Measurements from ENCODE around the gene KLHDC7A. TPM values are rescaled to one million over a fixed set of nuclear protein-coding genes. Genes with fewer than 3 reads are reported as not detected.

Gene KLHDC7A
- total RNA-seq, 1 donor from 2014 or later: not detected

DNA sequence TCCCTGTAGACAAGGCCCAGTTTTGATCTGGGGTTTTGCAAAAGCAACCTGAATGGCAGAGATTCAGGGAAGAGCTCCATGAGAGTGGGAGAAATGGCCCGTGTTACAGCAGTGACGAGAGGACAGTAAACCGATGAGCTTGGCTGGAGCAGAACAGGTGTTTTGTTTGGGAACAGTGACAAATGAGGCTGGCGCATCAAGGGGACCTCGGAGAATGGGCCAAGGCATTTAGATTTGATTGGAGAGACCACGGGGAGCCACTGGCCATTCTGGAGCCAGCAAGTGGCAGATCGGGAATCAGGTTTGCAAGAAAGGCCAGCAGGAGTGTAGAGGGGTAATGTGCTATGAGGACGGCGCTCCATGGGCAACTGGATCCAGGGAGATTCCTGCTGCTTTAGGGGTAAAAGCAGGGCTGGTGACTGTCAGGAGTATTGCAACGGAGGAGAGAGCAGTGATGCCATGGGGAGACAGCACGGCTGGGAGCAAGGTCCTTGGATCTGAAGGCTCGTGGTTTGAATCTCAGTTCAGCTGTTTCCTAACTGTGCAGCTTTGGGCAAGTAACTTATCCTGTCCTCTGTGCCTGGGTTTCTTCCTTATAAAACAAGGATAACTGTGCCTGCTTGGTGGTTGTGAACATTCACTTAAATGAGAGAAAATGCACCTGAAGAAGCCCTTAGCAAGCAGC lies 9.9 kb upstream of the KLHDC7A start:
- DNase-seq (ENCODE audit: extremely low read depth, low read depth, low spot score): no peak

- no peak for DNase-seq (ENCODE audit: extremely low read depth, low read depth, low spot score)
Measured at GRCh38 chr1:18473195-18473815, 7.4 kb upstream of the KLHDC7A start.

- no peak for DNase-seq (ENCODE audit: extremely low read depth, low read depth, low spot score)
Measured at GRCh38 chr1:18474559-18475175, 6.1 kb upstream of the KLHDC7A start.

GRCh38 chr1:18475234-18475905 lies 5.4 kb upstream of the KLHDC7A start:
- no peak for DNase-seq (ENCODE audit: extremely low read depth, low read depth, low spot score)

DNA sequence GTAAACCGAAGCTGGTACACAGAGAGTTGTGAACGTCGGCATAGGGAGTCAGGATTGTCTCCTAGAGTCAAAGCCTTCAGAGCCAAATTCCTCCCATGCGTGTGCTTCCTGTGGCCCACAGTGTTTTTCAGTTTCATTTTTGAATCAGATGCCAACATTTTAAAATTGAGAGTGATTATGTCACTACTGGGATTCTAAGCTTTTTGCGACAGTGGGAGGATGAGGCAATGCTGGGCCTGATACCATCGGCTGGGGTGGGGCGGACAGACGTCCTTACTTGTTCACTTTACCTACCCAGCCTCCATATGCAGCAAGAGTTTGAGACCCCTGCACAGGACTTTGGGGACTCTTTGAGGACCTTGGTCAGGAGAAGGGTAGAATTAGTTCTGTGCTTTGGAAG lies 1.3 kb upstream of the KLHDC7A start:
- no peak for DNase-seq (ENCODE audit: extremely low read depth, low read depth, low spot score)

- DNase-seq (ENCODE audit: extremely low read depth, low read depth, low spot score): no peak
Measured at GRCh38 chr1:18481190-18481920, 625 bp downstream of the KLHDC7A start.

DNA sequence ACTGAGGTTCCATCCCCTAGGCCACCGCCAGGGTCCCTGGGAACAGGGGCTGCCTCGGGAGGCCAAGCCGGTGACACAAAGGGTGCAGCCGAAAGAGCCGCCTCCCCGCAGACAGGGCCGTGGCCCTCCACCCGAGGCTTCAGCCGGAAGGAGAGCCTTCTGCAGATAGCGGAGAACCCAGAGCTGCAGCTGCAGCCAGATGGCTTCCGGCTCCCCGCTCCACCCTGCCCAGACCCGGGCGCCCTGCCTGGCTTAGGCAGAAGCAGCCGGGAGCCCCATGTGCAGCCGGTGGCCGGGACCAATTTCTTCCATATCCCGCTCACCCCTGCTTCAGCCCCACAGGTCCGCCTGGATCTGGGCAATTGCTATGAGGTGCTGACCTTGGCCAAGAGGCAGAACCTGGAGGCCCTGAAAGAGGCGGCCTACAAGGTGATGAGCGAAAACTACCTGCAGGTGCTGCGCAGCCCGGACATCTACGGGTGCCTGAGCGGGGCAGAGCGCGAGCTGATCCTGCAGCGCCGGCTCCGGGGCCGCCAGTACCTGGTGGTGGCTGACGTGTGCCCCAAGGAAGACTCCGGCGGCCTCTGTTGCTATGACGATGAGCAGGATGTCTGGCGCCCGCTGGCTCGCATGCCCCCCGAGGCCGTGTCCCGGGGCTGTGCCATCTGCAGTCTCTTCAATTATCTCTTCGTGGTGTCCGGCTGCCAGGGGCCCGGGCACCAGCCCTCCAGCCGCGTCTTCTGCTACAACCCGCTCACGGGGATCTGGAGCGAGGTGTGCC lies 1.4 kb downstream of the KLHDC7A start:
- DNase-seq (ENCODE audit: extremely low read depth, low read depth, low spot score): no peak

GRCh38 chr1:18482721-18483425 lies 2.1 kb downstream of the KLHDC7A start:
- DNase-seq (ENCODE audit: extremely low read depth, low read depth, low spot score): no peak

GRCh38 chr1:18484276-18484675 lies 3.5 kb downstream of the KLHDC7A start:
- no peak for DNase-seq (ENCODE audit: extremely low read depth, low read depth, low spot score)

DNA sequence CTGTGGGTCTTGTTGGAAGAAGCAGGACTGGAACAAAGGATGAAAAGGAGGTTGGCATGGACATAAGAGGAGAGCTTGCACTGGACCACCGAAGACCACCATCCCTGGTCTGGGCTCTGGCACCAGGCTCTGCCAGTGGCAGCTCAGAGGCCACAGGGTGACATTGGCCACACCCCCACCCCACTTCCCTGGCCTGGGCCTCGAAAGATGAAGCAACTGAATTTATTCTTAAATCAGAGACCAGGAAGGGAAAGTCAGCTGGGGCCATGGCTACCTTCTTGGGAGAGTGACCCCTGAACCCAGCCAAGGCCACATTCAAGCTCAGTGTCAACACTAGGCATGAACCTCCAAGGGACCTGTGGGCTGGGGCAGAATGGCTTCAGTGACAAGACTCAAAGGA lies 4.0 kb downstream of the KLHDC7A start:
- DNase-seq (ENCODE audit: extremely low read depth, low read depth, low spot score): no peak

DNA sequence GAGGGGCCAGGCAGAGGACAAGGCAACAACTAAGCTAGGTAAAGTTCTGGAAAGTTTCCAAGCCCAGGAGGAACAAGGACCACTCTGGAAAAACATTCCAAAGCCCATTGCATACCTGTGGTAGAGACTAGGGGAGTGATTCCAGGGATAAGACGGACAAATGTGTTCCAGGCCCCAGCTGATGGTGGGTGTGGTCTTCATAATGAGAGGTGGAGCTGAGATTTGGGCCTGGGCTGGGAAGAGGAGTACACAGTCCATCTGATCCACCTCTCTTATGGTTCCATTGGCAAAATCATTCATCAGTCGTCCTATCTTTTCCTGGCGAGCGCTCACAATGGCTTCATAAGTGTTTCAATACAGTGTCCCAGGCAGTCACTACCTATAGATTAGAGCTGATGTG lies 4.5 kb downstream of the KLHDC7A start:
- no peak for DNase-seq (ENCODE audit: extremely low read depth, low read depth, low spot score)

- DNase-seq (ENCODE audit: extremely low read depth, low read depth, low spot score): no peak
Measured at GRCh38 chr1:18486195-18486594, 5.5 kb downstream of the KLHDC7A start.

- no peak for DNase-seq (ENCODE audit: extremely low read depth, low read depth, low spot score)
Measured at GRCh38 chr1:18489417-18490143, 8.8 kb downstream of the KLHDC7A start.

GRCh38 chr1:18491168-18491567 lies 10.4 kb downstream of the KLHDC7A start:
- no peak for DNase-seq (ENCODE audit: extremely low read depth, low read depth, low spot score)

DNA sequence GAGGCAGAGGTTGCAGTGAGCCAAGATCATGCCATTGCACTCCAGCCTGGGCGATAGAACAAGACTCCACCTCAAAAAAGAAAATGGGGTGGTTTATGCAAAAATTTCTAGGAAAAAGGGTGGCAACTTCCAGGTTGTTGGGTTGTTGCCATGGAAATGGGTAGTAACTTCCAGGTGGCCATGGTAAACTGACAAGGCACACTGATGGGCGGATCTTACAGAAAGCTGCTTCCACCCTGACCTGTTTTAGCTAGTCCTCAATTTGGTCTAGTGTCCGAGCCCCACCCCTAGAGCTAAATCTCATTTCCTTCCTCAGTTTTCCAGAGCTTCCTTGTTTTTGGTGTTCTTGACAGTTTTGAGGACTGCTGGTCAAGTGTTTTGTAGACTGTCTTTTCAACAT lies 13.6 kb downstream of the KLHDC7A start:
- DNase-seq (ENCODE audit: extremely low read depth, low read depth, low spot score): no peak

GRCh38 chr1:18495635-18496034 lies 14.9 kb downstream of the KLHDC7A start:
- no peak for DNase-seq (ENCODE audit: extremely low read depth, low read depth, low spot score)

GRCh38 chr1:18496056-18496455 lies 15.3 kb downstream of the KLHDC7A start:
- no peak for DNase-seq (ENCODE audit: extremely low read depth, low read depth, low spot score)

- no peak for DNase-seq (ENCODE audit: extremely low read depth, low read depth, low spot score)
Measured at GRCh38 chr1:18496497-18497235, 15.9 kb downstream of the KLHDC7A start.

Data from glomerular endothelial cell (primary cell).